Testis (tissue), 2 donors: ENCODE measurements around the gene ARSI.

Experiments
- CTCF ChIP-seq, 3 experiments: fragments of 450-650 bp in 2 of 3; fragments of 200-600 bp in 1 of 3; sonication (generic) in 1 of 3; IDR thresholded peaks; one replicate each; pipeline ENCODE4 v1.5.1; 2016 to 2019; ENCODE audit warnings: antibody characterized with exemption in 3 of 3, mild to moderate bottlenecking in 2 of 3, moderate library complexity in 1 of 3
- POLR2A ChIP-seq: fragments of 450-650 bp; IDR thresholded peaks from one replicate; pipeline ENCODE4 v1.6.1; 2017; ENCODE audit warnings: antibody characterized with exemption, mild to moderate bottlenecking, moderate library complexity

GRCh38 chr5:150329881-150330876, 27.5 kb upstream of the ARSI start:
- no peak for TF ChIP-seq CTCF (IDR thresholded peaks at IDR 0.05)
- no peak for TF ChIP-seq POLR2A
